ENCODE results near the gene TUBB6. TPM values are rescaled to one million over a fixed set of nuclear protein-coding genes. Genes with fewer than 3 reads are reported as not detected.

Gene TUBB6
- total RNA-seq, 4 donors from 2014 or later, result 61.0 to 164 (median 108) TPM

DNA sequence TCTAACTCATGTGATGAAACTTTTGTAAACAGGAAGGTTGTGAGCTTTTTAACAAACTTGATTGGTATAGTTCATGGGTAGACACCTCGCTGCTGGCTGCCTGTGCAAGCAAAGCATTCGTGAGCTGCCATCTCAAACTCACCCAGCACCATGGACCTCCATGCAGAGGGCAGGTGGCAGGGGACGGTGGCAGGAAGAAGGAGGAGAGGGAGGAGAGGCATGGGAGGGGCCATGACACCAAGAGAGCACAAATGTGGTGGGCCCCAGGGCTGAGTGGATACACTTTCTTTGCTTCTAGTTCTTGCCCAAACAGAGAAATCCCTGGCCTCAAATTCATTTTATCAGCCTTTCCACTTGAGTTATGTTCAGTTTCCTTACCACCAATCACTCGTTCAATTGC lies 39.9 kb downstream of the TUBB6 start:
- 70 to 92% methylated on average over 2 to 4 of the region's 4 CpGs for WGBS, 2 donors (ENCODE audit: low coverage in 1 of 2)

GRCh38 chr18:12352188-12352587 lies 44.1 kb downstream of the TUBB6 start:
- intact Hi-C loops (cut with DNase I; ENCODE audit: low total_unique reads) (no loop called here), in situ Hi-C loops (cut with MboI; ENCODE audit: low pct_ligation_motif_present in 1 of 4, low pct_unique_long_range_greater_than_20kb in 1 of 4, low sequenced_read_pairs in 3 of 4) (no loop called here)
- TF ChIP-seq POLR2A (IDR thresholded peaks at IDR 0.05), result no peak
- Histone ChIP-seq H3K27me3 (no peaks in the 10 kb centered on the region), H3K4me1 (no peaks in the 10 kb centered on the region), H3K9me3 (no peaks in the 10 kb centered on the region), H3K27ac (no peak overlapping the region), H3K4me3 (no peak overlapping the region), H3K36me3 (peaks cover 0 to 76% (median 36%) of the 10 kb centered on the region in 4 donors)
- no peak for DNase-seq
- WGBS, 2 donors (ENCODE audit: low coverage in 1 of 2), result 96% methylated on average over 5 of the region's 5 CpGs; no CpG with 5 or more reads in 1 of the 2 donors

More for the DNA sequence above, 39.9 kb downstream of the TUBB6 start:
- Histone ChIP-seq H3K9me3 (no peaks in the 10 kb centered on the region), H3K4me1 (no peaks in the 10 kb centered on the region), H3K4me3 (no peak overlapping the region), H3K27ac (no peak overlapping the region), H3K27me3 (no peaks in the 10 kb centered on the region), H3K36me3 (peaks cover 0 to 90% (median 33%) of the 10 kb centered on the region in 4 donors)
- DNase-seq, result no peak
- intact Hi-C loops (cut with DNase I; ENCODE audit: low total_unique reads) (no loop called here), in situ Hi-C loops (cut with MboI; ENCODE audit: low pct_ligation_motif_present in 1 of 4, low pct_unique_long_range_greater_than_20kb in 1 of 4, low sequenced_read_pairs in 3 of 4) (no loop called here)
- TF ChIP-seq EP300 (IDR thresholded peaks at IDR 0.05; ENCODE audit: low read depth) (no peak), POLR2A (IDR thresholded peaks at IDR 0.05) (no peak), POLR2AphosphoS5 (IDR thresholded peaks at IDR 0.05) (no peak)
- TF ChIP-seq, protein P1, sequence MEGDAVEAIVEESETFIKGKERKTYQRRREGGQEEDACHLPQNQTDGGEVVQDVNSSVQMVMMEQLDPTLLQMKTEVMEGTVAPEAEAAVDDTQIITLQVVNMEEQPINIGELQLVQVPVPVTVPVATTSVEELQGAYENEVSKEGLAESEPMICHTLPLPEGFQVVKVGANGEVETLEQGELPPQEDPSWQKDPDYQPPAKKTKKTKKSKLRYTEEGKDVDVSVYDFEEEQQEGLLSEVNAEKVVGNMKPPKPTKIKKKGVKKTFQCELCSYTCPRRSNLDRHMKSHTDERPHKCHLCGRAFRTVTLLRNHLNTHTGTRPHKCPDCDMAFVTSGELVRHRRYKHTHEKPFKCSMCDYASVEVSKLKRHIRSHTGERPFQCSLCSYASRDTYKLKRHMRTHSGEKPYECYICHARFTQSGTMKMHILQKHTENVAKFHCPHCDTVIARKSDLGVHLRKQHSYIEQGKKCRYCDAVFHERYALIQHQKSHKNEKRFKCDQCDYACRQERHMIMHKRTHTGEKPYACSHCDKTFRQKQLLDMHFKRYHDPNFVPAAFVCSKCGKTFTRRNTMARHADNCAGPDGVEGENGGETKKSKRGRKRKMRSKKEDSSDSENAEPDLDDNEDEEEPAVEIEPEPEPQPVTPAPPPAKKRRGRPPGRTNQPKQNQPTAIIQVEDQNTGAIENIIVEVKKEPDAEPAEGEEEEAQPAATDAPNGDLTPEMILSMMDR (IDR thresholded peaks at IDR 0.05), result no peak

- no peak for TF ChIP-seq POLR2AphosphoS5 (IDR thresholded peaks at IDR 0.05)
- TF ChIP-seq, protein P1 (IDR thresholded peaks at IDR 0.05), result no peak
- WGBS, 2 donors (ENCODE audit: low coverage in 1 of 2), result 87% methylated on average over 5 of the region's 5 CpGs; no CpG with 5 or more reads in 1 of the 2 donors
- DNase-seq, result no peak
- Histone ChIP-seq H3K9me3 (no peaks in the 10 kb centered on the region), H3K36me3 (peaks cover 0 to 84% (median 34%) of the 10 kb centered on the region in 4 donors), H3K27ac (no peak overlapping the region), H3K27me3 (no peaks in the 10 kb centered on the region), H3K4me1 (no peaks in the 10 kb centered on the region), H3K4me3 (no peak overlapping the region)
- in situ Hi-C loops (cut with MboI; ENCODE audit: low pct_ligation_motif_present in 1 of 4, low pct_unique_long_range_greater_than_20kb in 1 of 4, low sequenced_read_pairs in 3 of 4), result no loop called here
- intact Hi-C loops (cut with DNase I; ENCODE audit: low total_unique reads), result no loop called here
Measured at GRCh38 chr18:12359515-12359927, 51.5 kb downstream of the TUBB6 start.

DNA sequence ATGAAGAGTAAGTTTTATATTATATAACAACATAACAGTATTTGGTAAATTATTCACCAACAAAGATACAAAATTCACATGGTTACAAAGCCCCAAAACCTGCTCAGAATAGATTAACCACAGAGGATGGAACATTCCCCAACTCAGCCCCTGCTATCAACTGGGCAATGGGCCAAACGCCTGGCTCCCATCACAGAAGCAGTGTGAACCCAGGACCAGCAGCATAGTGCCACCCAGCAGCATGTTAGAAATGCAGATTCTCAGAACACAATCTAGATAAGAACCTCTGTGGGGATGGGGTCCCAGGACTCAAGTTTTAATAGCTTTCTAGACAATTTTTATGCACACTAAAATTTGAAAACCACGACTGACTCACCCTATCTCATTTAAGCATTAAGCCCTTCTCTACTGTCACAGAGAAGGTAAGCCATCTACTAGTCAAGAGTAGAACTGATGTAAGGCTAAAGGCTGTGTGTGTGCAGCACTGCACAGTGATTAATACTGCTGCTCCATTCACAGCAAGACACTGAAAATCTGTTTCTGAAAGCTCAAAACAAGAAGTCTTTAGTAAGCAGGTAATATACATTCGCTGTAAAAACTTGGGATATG lies 53.8 kb downstream of the TUBB6 start:
- intact Hi-C loops (cut with DNase I; ENCODE audit: low total_unique reads) (no loop called here), in situ Hi-C loops (cut with MboI; ENCODE audit: low pct_ligation_motif_present in 1 of 4, low pct_unique_long_range_greater_than_20kb in 1 of 4, low sequenced_read_pairs in 3 of 4) (no loop called here)
- Histone ChIP-seq H3K4me3 (no peak overlapping the region), H3K27me3 (no peaks in the 10 kb centered on the region), H3K9me3 (no peaks in the 10 kb centered on the region), H3K36me3 (peaks cover 0 to 77% (median 32%) of the 10 kb centered on the region in 4 donors), H3K27ac (no peak overlapping the region), H3K4me1 (peaks cover 0 to 6% (median 0%) of the 10 kb centered on the region in 4 donors)
- TF ChIP-seq, protein P1 (IDR thresholded peaks at IDR 0.05), result no peak
- TF ChIP-seq POLR2A (IDR thresholded peaks at IDR 0.05), result no peak
- no peak for TF ChIP-seq EP300 (IDR thresholded peaks at IDR 0.05; ENCODE audit: low read depth)
- TF ChIP-seq POLR2AphosphoS5 (IDR thresholded peaks at IDR 0.05), result no peak
- no peak for DNase-seq
- WGBS, 2 donors (ENCODE audit: low coverage in 1 of 2), result 67 to 75% methylated on average over 2 to 3 of the region's 3 CpGs

All from transverse colon (tissue), 4 donors.